Fibroblast of skin of scalp (primary cell): ENCODE measurements around the gene ATXN2.
"Not testable (repeated sequence)": the region's sequence is repeated elsewhere in the genome, so short reads cannot be mapped to it uniquely, and the experiment has no call there.

Experiments
- DNase-seq: peaks from one replicate; pipeline ENCODE4 v3.0.0-alpha.2; 2013

The ATXN2 gene

GRCh38 chr12:111413442-111414086 is 185.6 kb downstream of the ATXN2 start:
- DNase-seq, result no peak

- no peak for DNase-seq
Observed at GRCh38 chr12:111412830-111413441, 186.2 kb downstream of the ATXN2 start.

GRCh38 chr12:111412007-111412829 is 186.9 kb downstream of the ATXN2 start:
- DNase-seq, result peak; percentile 67

- no peak for DNase-seq
Observed at GRCh38 chr12:111411185-111411764, 187.8 kb downstream of the ATXN2 start.

GRCh38 chr12:111410431-111411184 is 188.5 kb downstream of the ATXN2 start:
- no peak for DNase-seq

GRCh38 chr12:111409780-111410430 is 189.2 kb downstream of the ATXN2 start:
- DNase-seq, result peak; percentile 87

- DNase-seq, result no peak
Observed at GRCh38 chr12:111409403-111409779, 189.7 kb downstream of the ATXN2 start.

- DNase-seq, result no peak
Observed at GRCh38 chr12:111408686-111409402, 190.3 kb downstream of the ATXN2 start.

GRCh38 chr12:111408116-111408440 is 191.0 kb downstream of the ATXN2 start:
- DNase-seq, result no peak

- DNase-seq, result peak; percentile 20
Observed at GRCh38 chr12:111407377-111408115, 191.6 kb downstream of the ATXN2 start.

GRCh38 chr12:111406474-111407376 is 192.4 kb downstream of the ATXN2 start:
- DNase-seq, result no peak

- DNase-seq, result no peak
Observed at GRCh38 chr12:111405859-111406473, 193.1 kb downstream of the ATXN2 start, which contains the start of gene SH2B3. Gene SH2B3, plus strand, starts transcription at chr12:111405923. Its CDS starts 12,223 bp downstream, at chr12:111418146.

- DNase-seq, result peak; percentile 95
Observed at GRCh38 chr12:111405149-111405858, 193.8 kb downstream of the ATXN2 start.

GRCh38 chr12:111404362-111405148 is 194.6 kb downstream of the ATXN2 start:
- DNase-seq, result peak; percentile 59

GRCh38 chr12:111402490-111402824 is 196.7 kb downstream of the ATXN2 start:
- not testable (repeated sequence) for DNase-seq
